ENCODE results near the gene PLA2G4C. TPM values are rescaled to one million over a fixed set of nuclear protein-coding genes. Genes with fewer than 3 reads are reported as not detected.

PLA2G4C gene
- total RNA-seq, 1 donor: 6.3 TPM

DNA sequence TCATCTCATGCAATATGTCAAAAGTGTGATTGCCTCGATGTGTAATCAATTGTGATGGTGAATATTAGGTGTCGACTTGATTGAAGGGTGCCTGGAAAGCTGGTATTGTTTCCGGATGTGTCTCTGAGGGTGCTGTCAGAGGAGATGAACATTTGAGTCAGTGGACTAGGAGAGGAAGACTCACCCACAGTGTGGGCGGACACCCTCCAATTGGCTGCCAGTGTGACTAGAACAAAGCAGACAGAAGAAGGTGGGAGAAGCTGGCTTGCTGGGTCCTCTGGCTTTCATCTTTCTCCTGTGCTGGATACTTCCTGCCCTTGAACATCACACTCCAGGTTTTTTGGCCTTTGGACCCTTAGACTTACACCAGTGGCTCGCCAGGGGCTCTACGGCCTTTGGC lies 51.3 kb downstream of the PLA2G4C start:
- TF ChIP-seq, protein P1, sequence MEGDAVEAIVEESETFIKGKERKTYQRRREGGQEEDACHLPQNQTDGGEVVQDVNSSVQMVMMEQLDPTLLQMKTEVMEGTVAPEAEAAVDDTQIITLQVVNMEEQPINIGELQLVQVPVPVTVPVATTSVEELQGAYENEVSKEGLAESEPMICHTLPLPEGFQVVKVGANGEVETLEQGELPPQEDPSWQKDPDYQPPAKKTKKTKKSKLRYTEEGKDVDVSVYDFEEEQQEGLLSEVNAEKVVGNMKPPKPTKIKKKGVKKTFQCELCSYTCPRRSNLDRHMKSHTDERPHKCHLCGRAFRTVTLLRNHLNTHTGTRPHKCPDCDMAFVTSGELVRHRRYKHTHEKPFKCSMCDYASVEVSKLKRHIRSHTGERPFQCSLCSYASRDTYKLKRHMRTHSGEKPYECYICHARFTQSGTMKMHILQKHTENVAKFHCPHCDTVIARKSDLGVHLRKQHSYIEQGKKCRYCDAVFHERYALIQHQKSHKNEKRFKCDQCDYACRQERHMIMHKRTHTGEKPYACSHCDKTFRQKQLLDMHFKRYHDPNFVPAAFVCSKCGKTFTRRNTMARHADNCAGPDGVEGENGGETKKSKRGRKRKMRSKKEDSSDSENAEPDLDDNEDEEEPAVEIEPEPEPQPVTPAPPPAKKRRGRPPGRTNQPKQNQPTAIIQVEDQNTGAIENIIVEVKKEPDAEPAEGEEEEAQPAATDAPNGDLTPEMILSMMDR (IDR thresholded peaks at IDR 0.05; ENCODE audit: insufficient read depth, low read length): no peak
- H3K4me3 ChIP-seq (ENCODE audit: low read depth, low read length): no peak overlapping the region
- DNase-seq (ENCODE audit: low read depth): no peak

DNA sequence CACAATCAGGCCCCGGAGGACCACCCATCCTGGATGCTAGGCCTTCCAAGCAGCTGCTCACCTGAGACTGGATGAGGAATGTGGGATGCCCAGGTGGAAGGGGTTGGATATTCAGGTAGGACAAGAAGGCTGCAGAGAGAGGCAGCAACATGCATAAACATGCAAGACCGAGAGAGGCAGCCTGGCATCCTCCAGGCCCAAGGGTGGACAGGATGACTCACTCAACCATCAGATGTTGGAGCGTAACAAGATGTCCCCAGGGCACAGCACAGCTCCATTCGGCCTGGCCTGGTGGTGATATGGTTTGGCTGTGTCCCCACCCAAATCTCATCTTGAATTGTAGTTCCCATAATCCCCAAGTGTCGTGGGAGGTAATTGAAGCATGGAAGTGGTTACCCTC lies 56.8 kb downstream of the PLA2G4C start:
- TF ChIP-seq, protein P1 (IDR thresholded peaks at IDR 0.05; ENCODE audit: insufficient read depth, low read length): no peak
- DNase-seq (ENCODE audit: low read depth): no peak
- H3K4me3 ChIP-seq (ENCODE audit: low read depth, low read length): no peak overlapping the region

GRCh38 chr19:48053076-48053475 lies 57.5 kb downstream of the PLA2G4C start:
- TF ChIP-seq, protein P1 (IDR thresholded peaks at IDR 0.05; ENCODE audit: insufficient read depth, low read length): no peak
- no peak for DNase-seq (ENCODE audit: low read depth)
- no peak overlapping the region for H3K4me3 ChIP-seq (ENCODE audit: low read depth, low read length)

DNA sequence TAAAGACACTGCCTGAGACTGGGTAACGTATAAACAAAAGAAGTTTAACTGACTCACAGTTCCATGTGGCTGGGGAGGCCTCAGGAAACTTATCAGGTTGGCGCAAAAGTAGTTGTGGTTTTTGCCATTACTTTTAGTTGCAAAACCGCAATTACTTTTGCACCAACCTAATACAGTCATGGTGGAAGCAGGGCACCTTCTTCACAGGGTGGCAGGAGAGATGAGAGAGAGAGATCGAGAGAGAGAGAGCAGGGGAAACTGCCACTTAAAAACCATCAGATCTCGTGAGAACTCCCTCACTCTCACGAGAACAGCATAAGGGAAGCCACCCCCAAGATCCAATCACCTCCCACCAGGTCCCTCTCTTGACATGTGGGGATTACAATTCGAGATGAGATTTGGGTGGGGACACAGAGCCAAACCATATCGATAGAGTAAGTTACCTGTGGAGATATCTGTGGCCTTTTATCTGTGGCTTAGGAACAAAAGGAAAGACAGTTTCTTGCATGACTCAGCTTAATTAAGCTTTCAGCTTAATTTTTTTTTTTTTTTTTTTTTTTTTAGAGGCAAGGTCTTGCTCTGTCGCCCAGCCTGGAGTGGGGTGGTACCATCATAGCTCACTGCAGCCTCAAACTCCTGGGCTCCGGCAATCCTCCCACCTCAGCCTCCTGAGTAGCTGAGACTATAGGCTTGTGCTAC lies 59.1 kb downstream of the PLA2G4C start:
- no peak for DNase-seq (ENCODE audit: low read depth)
- TF ChIP-seq, protein P1 (IDR thresholded peaks at IDR 0.05; ENCODE audit: insufficient read depth, low read length): no peak
- H3K4me3 ChIP-seq (ENCODE audit: low read depth, low read length): no peak overlapping the region

GRCh38 chr19:48044561-48044960 lies 66.1 kb downstream of the PLA2G4C start:
- no peak for DNase-seq (ENCODE audit: low read depth)
- TF ChIP-seq, protein P1 (IDR thresholded peaks at IDR 0.05; ENCODE audit: insufficient read depth, low read length): no peak
- no peak overlapping the region for H3K4me3 ChIP-seq (ENCODE audit: low read depth, low read length)

DNA sequence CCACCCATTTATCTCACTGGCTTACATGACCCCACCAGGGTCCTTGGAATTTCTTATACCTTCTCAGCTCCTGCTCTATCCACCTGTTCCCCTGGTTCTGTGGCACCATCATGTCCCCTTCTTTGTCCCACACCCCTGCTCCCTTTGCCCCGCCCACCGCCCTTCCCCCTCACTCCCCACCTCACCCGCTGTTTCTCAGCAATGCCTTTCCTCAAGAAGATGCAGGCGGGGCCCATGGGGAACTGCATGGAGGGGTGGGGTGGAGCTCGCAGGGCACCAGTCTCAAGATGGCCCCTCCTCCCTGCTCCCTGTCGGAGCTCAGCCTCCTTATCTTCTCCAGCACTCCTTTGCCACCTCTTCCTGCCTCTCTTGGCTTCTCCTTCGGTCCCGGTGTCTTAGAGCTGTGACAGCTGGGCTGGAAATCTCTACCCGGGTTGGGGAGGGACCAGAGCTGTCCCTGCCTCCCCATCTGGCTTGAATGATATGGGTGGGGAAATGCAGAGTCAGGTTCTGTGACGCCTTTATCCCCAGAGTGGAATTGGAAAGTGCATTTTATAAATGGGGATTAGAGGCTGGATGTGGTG lies 66.8 kb downstream of the PLA2G4C start, which contains the start of gene CABP5:
TSS of gene CABP5 (minus strand) at position 405 of the 584 bp plus-strand sequence. CDS start at position 248, 157 bp downstream.
- TF ChIP-seq, protein P1 (IDR thresholded peaks at IDR 0.05; ENCODE audit: insufficient read depth, low read length): no peak
- no peak for DNase-seq (ENCODE audit: low read depth)
- no peak within 1 kb of the TSS for H3K4me3 ChIP-seq (ENCODE audit: low read depth, low read length)
